ENCODE data around the gene BNC1.

The BNC1 gene

GRCh38 chr15:83210619-83211018 lies 73.8 kb downstream of the BNC1 start:
- TF ChIP-seq FOXP2 (optimal IDR thresholded peaks at IDR 0.05; ENCODE audit: control extremely low read depth, extremely low read length, insufficient read depth), result no peak
- TF ChIP-seq EZH2 (IDR thresholded peaks at IDR 0.05), result no peak
- TF ChIP-seq POLR2AphosphoS5 (IDR thresholded peaks at IDR 0.05; ENCODE audit: borderline replicate concordance, low read depth, low read length), result no peak
- Histone ChIP-seq H3K36me3 (ENCODE audit: insufficient read depth, low read length) (no peaks in the 10 kb centered on the region), H3K9ac (ENCODE audit: insufficient read length) (no peak overlapping the region), H3K4me3 (no peak overlapping the region), H3K27ac (no peak overlapping the region), H3K9me3 (ENCODE audit: low read depth, low read length) (no peaks in the 10 kb centered on the region)
- DNase-seq (ENCODE audit: low read depth, low spot score), result no peak

GRCh38 chr15:83209333-83209732 lies 75.1 kb downstream of the BNC1 start:
- no peak overlapping the region for H3K4me3 ChIP-seq
- H3K27ac ChIP-seq, result no peak overlapping the region
- no peak for DNase-seq (ENCODE audit: low read depth, low spot score)
- H3K9ac ChIP-seq (ENCODE audit: insufficient read length), result no peak overlapping the region
- TF ChIP-seq POLR2AphosphoS5 (IDR thresholded peaks at IDR 0.05; ENCODE audit: borderline replicate concordance, low read depth, low read length) (no peak), EZH2 (IDR thresholded peaks at IDR 0.05) (no peak), FOXP2 (optimal IDR thresholded peaks at IDR 0.05; ENCODE audit: control extremely low read depth, extremely low read length, insufficient read depth) (no peak)
- no peaks in the 10 kb centered on the region for H3K36me3 ChIP-seq (ENCODE audit: insufficient read depth, low read length)
- no peaks in the 10 kb centered on the region for H3K9me3 ChIP-seq (ENCODE audit: low read depth, low read length)

GRCh38 chr15:83208367-83208661 lies 76.2 kb downstream of the BNC1 start:
- Histone ChIP-seq H3K9me3 (ENCODE audit: low read depth, low read length) (no peaks in the 10 kb centered on the region), H3K27ac (no peak overlapping the region), H3K36me3 (ENCODE audit: insufficient read depth, low read length) (no peaks in the 10 kb centered on the region), H3K4me3 (peak overlapping the region; percentile 89), H3K9ac (ENCODE audit: insufficient read length) (peak overlapping the region; percentile 80)
- DNase-seq (ENCODE audit: low read depth, low spot score), result no peak
- TF ChIP-seq FOXP2 (optimal IDR thresholded peaks at IDR 0.05; ENCODE audit: control extremely low read depth, extremely low read length, insufficient read depth) (no peak), POLR2AphosphoS5 (IDR thresholded peaks at IDR 0.05; ENCODE audit: borderline replicate concordance, low read depth, low read length) (no peak), EZH2 (IDR thresholded peaks at IDR 0.05) (no peak)

- Histone ChIP-seq H3K9me3 (ENCODE audit: low read depth, low read length) (no peaks in the 10 kb centered on the region), H3K27ac (no peak within 1 kb of the TSS), H3K9ac (ENCODE audit: insufficient read length) (peak within 1 kb of the TSS; percentile 83), H3K4me3 (peak within 1 kb of the TSS; percentile 89), H3K36me3 (ENCODE audit: insufficient read depth, low read length) (no peaks in the 10 kb centered on the region)
- no peak for DNase-seq (ENCODE audit: low read depth, low spot score)
- TF ChIP-seq EZH2 (IDR thresholded peaks at IDR 0.05) (no peak), POLR2AphosphoS5 (IDR thresholded peaks at IDR 0.05; ENCODE audit: borderline replicate concordance, low read depth, low read length) (0 out of 2 replicates have a peak, but pooled peaks have one; percentile 19)
Measured at GRCh38 chr15:83207660-83208366, 76.7 kb downstream of the BNC1 start, which contains the start of gene HDGFL3. Gene HDGFL3 (minus strand): TSS chr15:83207823. CDS start chr15:83207414, 409 bp downstream.

- DNase-seq (ENCODE audit: low read depth, low spot score), result no peak
- Histone ChIP-seq H3K4me3 (peak overlapping the region; percentile 89), H3K9ac (ENCODE audit: insufficient read length) (peak overlapping the region; percentile 83), H3K27ac (no peak overlapping the region), H3K9me3 (ENCODE audit: low read depth, low read length) (no peaks in the 10 kb centered on the region), H3K36me3 (ENCODE audit: insufficient read depth, low read length) (no peaks in the 10 kb centered on the region)
- TF ChIP-seq EZH2 (IDR thresholded peaks at IDR 0.05), result no peak
- TF ChIP-seq POLR2AphosphoS5 (IDR thresholded peaks at IDR 0.05; ENCODE audit: borderline replicate concordance, low read depth, low read length), result no peak
- no peak for TF ChIP-seq FOXP2 (optimal IDR thresholded peaks at IDR 0.05; ENCODE audit: control extremely low read depth, extremely low read length, insufficient read depth)
Measured at GRCh38 chr15:83207009-83207659, 77.3 kb downstream of the BNC1 start.

GRCh38 chr15:83206526-83207008 lies 77.9 kb downstream of the BNC1 start:
- H3K27ac ChIP-seq, result no peak overlapping the region
- H3K36me3 ChIP-seq (ENCODE audit: insufficient read depth, low read length), result no peaks in the 10 kb centered on the region
- no peaks in the 10 kb centered on the region for H3K9me3 ChIP-seq (ENCODE audit: low read depth, low read length)
- H3K4me3 ChIP-seq, result peak overlapping the region; percentile 89
- TF ChIP-seq EZH2 (IDR thresholded peaks at IDR 0.05) (no peak), FOXP2 (optimal IDR thresholded peaks at IDR 0.05; ENCODE audit: control extremely low read depth, extremely low read length, insufficient read depth) (no peak), POLR2AphosphoS5 (IDR thresholded peaks at IDR 0.05; ENCODE audit: borderline replicate concordance, low read depth, low read length) (no peak)
- no peak for DNase-seq (ENCODE audit: low read depth, low spot score)
- H3K9ac ChIP-seq (ENCODE audit: insufficient read length), result peak overlapping the region; percentile 83
